Measurements from ENCODE around the gene RAB33B.
A peak's percentile ranks its signal among the peaks of the same experiment; 100 is the strongest.
"Not testable (repeated sequence)": the region's sequence is repeated elsewhere in the genome, so short reads cannot be mapped to it uniquely, and the experiment has no call there.

Gene RAB33B

GRCh38 chr4:139454111-139455045 lies at the start of gene RAB33B:
Gene RAB33B (plus strand): TSS chr4:139454121. CDS start chr4:139454196, 75 bp downstream.
- DNase-seq: peak in 5 of 58 donors; percentile 20 to 84 (median 43)

- no peak for DNase-seq
Observed at GRCh38 chr4:139410312-139410711, 43.6 kb upstream of the RAB33B start.

GRCh38 chr4:139414671-139415210 lies 39.2 kb upstream of the RAB33B start:
- not testable (repeated sequence) for DNase-seq

GRCh38 chr4:139416073-139416673 lies 37.7 kb upstream of the RAB33B start:
- peak in 1 of 58 donors; percentile 7 for DNase-seq

DNA sequence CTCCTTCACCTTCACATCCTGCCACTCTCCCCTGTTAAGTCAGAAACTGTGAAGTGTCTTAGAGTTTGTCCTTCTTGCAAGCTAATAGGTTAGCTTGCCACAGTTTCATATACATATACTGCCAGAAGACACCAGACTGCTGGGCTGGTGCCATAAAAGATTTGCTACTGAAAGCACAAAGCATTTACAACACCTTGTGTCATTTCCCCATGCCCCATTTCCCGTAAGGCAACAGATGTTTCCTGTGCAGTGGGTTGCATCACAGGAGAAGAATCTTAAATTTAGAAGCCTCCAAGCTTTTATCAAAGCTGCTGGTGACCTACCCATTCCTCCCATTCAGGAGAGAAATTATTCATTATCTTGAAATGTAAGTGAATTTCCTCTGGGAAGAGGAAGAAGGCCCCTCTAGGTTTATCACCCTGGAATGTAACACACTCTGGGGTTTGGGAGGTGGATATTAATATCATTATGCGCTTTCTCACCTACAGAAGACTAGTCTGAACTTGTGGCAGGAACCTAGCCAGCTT lies 34.5 kb upstream of the RAB33B start:
- DNase-seq: peak in 31 of 58 donors; percentile 0 to 67 (median 12)

- no peak for DNase-seq
Observed at GRCh38 chr4:139420652-139421051, 33.3 kb upstream of the RAB33B start.

DNA sequence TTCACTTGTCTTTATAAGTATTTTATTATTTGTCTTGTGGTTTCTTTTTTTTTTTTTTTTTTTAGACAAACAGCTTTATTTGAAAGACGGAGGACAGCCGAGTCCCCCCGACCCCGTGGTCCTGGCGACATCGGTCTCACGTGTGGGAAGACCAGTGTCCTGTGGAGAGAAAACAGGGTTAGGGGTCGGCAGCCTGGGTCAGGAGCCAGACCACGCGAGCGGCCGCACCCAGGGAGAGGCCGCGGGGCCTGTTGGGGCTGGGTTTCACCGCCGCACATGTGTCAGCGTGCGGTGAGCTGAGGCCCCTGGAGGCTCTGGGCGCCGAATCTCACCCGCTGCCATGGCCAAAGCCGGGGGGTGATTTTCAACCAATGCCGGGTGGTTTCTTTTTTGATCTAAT lies 17.8 kb upstream of the RAB33B start:
- DNase-seq: no peak

DNA sequence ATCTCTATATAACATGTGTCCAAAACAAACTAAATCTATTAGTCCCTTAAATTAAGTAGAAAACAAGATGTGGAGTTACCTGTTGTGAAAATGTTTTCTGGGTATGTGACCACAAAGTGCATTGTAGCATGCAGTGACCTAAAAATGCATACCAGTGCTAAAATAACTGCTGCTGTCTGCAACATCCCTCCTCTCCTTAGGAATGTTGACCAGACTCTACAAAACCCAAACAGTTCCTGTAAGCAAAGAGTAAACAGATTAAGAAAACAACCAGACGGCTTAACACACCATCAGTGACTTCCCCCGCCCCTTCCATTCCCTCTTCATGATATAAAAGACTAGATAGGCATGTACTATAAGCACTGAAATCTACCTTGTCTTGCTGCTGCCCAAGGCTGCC lies 15.8 kb upstream of the RAB33B start:
- no peak for DNase-seq

DNA sequence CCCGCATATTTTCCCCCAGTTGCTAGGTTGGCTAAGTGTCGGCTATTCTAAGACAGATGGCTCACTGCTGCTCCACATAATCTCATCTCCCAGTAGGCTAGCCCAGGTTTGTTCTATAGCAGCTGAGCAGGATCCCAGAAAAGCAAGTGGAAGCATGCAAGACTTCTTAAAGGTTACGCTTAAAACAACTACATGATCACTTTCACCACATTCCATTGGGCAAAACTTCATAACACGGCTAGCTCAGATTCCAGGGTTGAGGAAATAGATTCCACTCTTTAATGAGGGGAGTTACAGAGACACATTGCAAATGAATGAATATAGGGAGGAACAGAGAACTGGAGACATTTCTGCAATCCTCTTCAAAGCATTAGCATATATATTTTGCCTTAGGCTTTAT lies 12.9 kb upstream of the RAB33B start:
- no peak for DNase-seq

- no peak for DNase-seq
Observed at GRCh38 chr4:139443661-139444060, 10.3 kb upstream of the RAB33B start.

DNA sequence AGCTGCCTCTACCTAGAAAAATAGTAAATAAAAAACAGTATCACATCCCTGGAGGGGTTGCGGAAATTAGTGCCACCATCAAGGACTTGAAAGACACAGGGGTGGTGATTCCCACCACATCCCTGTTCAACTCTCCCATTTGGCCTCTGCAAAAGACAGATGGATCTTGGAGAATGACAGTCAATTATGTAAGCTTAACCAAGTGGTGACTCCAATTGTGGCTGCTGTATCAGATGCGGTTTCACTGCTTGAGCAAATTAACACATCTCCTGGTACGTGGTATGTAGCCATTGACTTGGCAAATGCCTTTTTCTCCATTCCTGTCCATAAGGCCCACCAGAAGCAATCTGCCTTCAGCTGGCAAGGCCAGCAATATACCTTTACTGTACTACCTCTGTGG lies 9.0 kb upstream of the RAB33B start:
- not testable (repeated sequence) for DNase-seq

DNA sequence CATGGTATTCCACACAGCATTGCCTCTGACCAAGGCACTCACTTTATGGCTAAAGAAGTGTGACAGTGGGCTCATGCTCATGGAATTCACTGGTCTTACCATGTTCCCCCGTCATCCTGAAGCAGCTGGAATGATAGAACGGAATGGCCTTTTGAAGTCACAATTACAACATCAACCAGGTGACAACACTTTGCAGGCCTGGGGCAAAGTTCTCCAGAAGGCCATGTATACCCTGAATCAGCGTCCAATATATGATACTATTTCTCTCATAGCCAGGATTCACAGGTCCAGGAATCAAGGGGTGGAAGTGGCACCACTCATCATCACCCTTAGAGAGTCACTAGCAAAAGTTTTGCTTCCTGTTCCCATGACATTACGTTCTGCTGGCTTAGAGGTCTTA lies 6.8 kb upstream of the RAB33B start:
- DNase-seq: not testable (repeated sequence)

DNA sequence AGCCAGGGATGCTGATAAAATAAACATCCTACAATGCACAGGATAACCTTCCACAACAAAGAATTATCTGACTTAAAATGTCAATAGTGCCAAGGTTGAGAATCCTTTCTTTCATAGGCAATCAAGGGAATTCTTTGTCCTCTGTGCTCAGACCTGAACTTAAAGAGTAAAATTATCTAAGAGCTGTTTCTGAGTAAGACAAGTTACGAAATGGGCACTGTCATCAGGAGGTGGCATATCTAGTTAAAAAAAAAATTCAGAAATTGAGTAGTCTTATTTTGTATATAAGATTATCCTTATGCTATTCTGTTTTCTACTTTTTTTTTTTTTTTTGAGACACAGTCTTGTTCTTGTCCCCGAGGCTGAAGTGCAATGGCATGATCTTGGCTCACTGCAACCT lies 3.3 kb upstream of the RAB33B start:
- no peak for DNase-seq

GRCh38 chr4:139451997-139452396 lies 1.9 kb upstream of the RAB33B start:
- DNase-seq: no peak

DNA sequence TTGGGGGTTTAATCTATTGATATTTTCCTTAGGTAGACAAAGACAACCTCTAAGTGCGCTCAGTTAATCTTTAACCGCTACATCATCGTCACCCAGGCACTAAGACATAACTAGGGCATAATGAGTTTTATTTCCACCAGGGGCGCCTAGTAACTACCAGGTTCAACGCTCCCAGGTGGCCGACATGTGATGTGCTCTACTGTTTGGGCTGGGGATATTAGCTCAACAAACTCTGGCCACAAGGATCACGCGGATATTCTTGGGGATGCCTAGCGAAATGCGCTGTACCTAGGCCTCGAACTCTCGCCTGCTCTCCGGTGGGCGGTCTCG lies 915 bp upstream of the RAB33B start:
- peak in 3 of 58 donors; percentile 39 to 67 (median 50) for DNase-seq

DNA sequence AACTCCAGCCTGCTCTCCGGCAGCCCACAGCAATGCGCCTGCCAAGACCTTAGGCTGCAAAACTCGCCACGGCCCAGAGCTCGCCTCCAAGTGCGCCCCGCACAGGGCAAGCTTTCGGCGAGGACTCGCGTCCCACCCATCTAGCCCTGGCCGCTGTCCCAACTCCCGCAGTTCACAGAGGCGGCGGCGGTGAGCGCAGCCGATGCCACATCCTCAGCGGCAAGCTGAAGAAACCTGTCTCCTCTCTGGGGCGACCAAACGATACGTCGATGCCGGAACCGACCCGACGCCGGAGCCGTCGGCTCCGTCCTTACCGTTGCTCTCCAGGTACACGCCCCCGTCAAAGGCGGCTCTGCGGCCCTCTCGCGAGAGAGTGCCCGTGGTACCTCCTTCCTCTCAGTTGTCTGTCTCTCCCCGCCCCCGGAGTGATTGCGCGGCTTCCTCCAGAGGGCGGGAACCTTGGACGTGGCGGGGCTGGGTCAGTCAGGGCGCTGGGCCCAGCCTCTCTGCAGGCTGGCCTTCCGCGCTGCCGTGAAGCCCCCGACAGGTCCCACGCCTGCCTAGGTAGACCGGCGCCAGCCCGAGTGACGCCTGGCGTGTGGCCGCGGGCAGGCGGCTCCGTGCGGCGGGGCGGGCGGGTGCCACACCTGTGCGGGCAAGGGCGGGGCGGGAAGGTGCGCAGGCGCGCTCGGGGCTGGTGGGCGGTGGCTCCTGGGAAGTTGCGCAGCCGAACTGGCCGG lies 380 bp upstream of the RAB33B start:
- DNase-seq: peak; percentile 67 to 99 (median 93)

GRCh38 chr4:139455126-139455538 lies 1.2 kb downstream of the RAB33B start:
- DNase-seq: peak in 2 of 58 donors; percentile 1 to 22

GRCh38 chr4:139457318-139457717 lies 3.4 kb downstream of the RAB33B start:
- no peak for DNase-seq

DNA sequence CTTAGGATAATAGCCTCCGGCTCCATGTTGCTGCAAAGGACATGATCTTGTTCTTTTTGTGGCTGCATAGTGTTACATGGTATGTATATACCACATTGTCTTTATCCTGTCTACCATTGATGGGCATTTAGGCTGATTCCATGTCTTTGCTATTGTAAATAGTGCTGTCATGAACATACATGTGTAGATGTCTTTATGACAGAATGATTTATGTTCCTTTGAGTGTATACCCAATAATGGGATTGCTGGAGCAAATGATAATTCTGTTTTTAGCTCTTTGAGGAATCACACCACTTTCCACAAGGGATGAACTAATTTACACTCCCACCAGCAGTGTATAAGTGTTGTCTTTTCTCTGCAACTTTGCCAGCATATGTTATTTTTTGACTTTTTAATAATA lies 4.6 kb downstream of the RAB33B start:
- DNase-seq: no peak

DNA sequence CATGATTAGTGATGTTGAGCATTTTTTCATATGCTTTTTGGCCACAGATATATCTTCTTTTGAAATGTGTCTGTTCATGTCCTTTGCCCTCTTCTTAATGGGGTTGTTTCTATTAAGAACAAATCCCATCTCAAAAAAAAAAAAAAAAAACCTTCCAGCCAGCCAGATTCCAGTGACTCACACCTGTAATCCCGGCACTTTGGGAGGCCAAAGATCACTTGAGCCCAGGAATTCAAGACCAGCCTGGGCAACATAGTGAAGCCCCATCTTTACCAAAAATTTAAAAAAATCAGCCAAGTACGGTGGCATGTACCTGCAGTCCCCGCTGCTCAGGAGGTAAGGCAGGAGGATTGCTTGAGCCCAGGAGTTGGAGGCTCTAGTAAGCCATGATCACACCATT lies 5.1 kb downstream of the RAB33B start:
- DNase-seq: no peak

DNA sequence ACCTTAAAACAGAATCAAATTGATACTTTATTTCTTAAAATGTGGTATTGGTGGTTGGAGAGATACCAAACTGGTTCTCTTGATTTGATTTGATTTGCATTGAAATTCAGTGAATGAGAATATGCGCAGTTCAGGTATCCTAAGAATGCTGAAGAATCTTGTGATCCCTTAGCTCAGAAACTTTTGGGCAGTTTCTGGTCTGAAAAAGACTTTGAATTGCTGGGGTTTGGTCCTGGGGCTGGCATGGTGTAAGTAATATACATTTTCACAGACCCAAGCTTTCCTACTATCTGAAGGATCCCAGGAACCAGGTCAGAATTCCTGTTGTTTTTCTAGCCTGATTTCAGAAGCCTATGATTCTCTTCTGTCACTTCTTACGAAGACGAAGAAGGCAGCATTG lies 6.6 kb downstream of the RAB33B start:
- no peak for DNase-seq

Data from anterior cingulate cortex (tissue), 58 donors.